A673 (cell line): ENCODE results near the gene KLHL10. TPM values are rescaled to one million over a fixed set of nuclear protein-coding genes. Genes with fewer than 3 reads are reported as not detected.

Experiments
- BruUV-seq: library from RNA; stranded (reverse); fragments of 400-500 nt; replicated peaks from 2 replicates; lab custom pipeline; 2021; lab: Mats Ljungman, UMichigan
- CTCF ChIA-PET: fragments of 300-600 bp; sonication (Branson Sonifier 250); formaldehyde crosslinking; loops from one replicate; lab custom pipeline; 2022; ENCODE audit warnings: antibody characterized with exemption; lab: Charles Lee
- POLR2A ChIA-PET: fragments of 300-600 bp; sonication (Branson Sonifier 250); formaldehyde crosslinking; loops from one replicate; lab custom pipeline; 2022; ENCODE audit warnings: antibody characterized with exemption; ENCODE audit not compliant: low non-redundant PET; lab: Charles Lee
- DNase-seq: peaks from one replicate; pipeline ENCODE4 v3.0.0-alpha.2; 2015; ENCODE audit warnings: low spot score
- H3K27ac ChIP-seq: fragments of 200-600 bp; sonication (generic); 2 replicates; pipeline ENCODE4 v1.5.1; 2016; ENCODE audit warnings: mixed run types, low read depth, mild to moderate bottlenecking, mixed read lengths, antibody characterized with exemption, low read length; ENCODE audit not compliant: poor library complexity, severe bottlenecking
- H3K27me3 ChIP-seq: fragments of 200-600 bp; sonication (generic); replicated peaks from 2 replicates; pipeline ENCODE4 v1.6.1; 2017; ENCODE audit warnings: mixed run types, low read depth, mild to moderate bottlenecking, mixed read lengths, antibody characterized with exemption, low read length; ENCODE audit not compliant: insufficient read depth, poor library complexity
- H3K36me3 ChIP-seq: fragments of 200-600 bp; sonication (generic); 2 replicates; pipeline ENCODE4 v1.6.1; 2016; ENCODE audit warnings: mixed run types, mild to moderate bottlenecking, mixed read lengths, antibody characterized with exemption, low read length; ENCODE audit not compliant: insufficient read depth, poor library complexity, severe bottlenecking
- H3K4me1 ChIP-seq: fragments of 200-600 bp; sonication (generic); 2 replicates; pipeline ENCODE4 v1.6.1; 2017; ENCODE audit warnings: mixed run types, mild to moderate bottlenecking, mixed read lengths, antibody characterized with exemption, low read length; ENCODE audit not compliant: insufficient read depth, poor library complexity, severe bottlenecking
- H3K4me3 ChIP-seq: fragments of 200-600 bp; sonication (generic); 2 replicates; pipeline ENCODE4 v1.5.1; 2016; ENCODE audit warnings: low read depth, mixed run types, mild to moderate bottlenecking, mixed read lengths, low read length; ENCODE audit not compliant: poor library complexity, severe bottlenecking
- H3K9me3 ChIP-seq: fragments of 200-600 bp; sonication (generic); 2 replicates; pipeline ENCODE4 v1.6.1; 2016; ENCODE audit warnings: mixed run types, low read depth, mild to moderate bottlenecking, mixed read lengths, antibody characterized with exemption, low read length; ENCODE audit not compliant: poor library complexity, severe bottlenecking
- EZH2 ChIP-seq: fragments of 200-600 bp; sonication (generic); IDR thresholded peaks from 2 replicates; pipeline ENCODE4 v1.6.1; 2017; ENCODE audit warnings: borderline replicate concordance, low read depth, mild to moderate bottlenecking, mixed read lengths, antibody characterized with exemption, low read length; ENCODE audit not compliant: poor library complexity, severe bottlenecking
- intact Hi-C: fragments of 100-400 bp; cut with micrococcal nuclease; formaldehyde crosslinking; loops from one replicate; pipeline ENCODE4 v1.10.0; 2022; ENCODE audit not compliant: unreplicated experiment
- total RNA-seq: library from RNA; stranded (reverse); gene quantifications from 2 replicates; pipeline ENCODE4 v1.2.3, GENCODE V29; 2021
- TF ChIP-seq, protein P1 (sequence below): fragments of 300-800, 200-600 bp; sonication (generic); conservative IDR thresholded peaks from 2 replicates; pipeline ENCODE4 v1.5.1; 2017; ENCODE audit warnings: low read depth, mild to moderate bottlenecking, antibody characterized with exemption, low read length, moderate library complexity, mixed read lengths

The KLHL10 gene
- total RNA-seq, 1 experiment from 2014 or later, result not detected

DNA sequence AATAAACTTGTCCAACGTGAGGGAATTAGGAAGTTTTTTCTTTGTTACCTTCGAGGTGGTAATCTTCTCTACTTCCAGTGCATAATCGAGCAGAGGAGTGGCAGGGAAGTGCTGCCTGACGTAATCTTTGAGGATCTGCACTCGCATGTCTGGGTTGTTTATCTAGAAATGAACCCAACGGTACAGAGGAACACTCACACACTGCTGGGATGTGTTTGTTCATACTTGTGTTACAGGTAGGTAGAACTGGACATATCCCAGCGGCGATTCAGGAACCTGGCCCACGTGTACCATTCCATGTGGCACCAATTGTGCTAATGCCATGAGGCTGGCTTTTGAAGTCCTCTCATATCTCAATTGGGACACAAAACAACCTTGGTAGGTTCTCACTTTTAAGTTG is 31.8 kb downstream of the KLHL10 start:
- TF ChIP-seq, protein P1, sequence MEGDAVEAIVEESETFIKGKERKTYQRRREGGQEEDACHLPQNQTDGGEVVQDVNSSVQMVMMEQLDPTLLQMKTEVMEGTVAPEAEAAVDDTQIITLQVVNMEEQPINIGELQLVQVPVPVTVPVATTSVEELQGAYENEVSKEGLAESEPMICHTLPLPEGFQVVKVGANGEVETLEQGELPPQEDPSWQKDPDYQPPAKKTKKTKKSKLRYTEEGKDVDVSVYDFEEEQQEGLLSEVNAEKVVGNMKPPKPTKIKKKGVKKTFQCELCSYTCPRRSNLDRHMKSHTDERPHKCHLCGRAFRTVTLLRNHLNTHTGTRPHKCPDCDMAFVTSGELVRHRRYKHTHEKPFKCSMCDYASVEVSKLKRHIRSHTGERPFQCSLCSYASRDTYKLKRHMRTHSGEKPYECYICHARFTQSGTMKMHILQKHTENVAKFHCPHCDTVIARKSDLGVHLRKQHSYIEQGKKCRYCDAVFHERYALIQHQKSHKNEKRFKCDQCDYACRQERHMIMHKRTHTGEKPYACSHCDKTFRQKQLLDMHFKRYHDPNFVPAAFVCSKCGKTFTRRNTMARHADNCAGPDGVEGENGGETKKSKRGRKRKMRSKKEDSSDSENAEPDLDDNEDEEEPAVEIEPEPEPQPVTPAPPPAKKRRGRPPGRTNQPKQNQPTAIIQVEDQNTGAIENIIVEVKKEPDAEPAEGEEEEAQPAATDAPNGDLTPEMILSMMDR, result no peak
- TF ChIP-seq EZH2, result no peak
- Histone ChIP-seq H3K4me3 (no peak overlapping the region), H3K27me3 (no peaks in the 10 kb centered on the region), H3K9me3 (no peaks in the 10 kb centered on the region), H3K36me3 (peaks cover 54% of the 10 kb centered on the region), H3K4me1 (no peaks in the 10 kb centered on the region), H3K27ac (no peak overlapping the region)
- DNase-seq, result no peak
- BruUV-seq, result no TSS peak
- POLR2A ChIA-PET, result no interaction called here
- intact Hi-C loops, result no loop called here
- CTCF ChIA-PET, result no interaction called here

DNA sequence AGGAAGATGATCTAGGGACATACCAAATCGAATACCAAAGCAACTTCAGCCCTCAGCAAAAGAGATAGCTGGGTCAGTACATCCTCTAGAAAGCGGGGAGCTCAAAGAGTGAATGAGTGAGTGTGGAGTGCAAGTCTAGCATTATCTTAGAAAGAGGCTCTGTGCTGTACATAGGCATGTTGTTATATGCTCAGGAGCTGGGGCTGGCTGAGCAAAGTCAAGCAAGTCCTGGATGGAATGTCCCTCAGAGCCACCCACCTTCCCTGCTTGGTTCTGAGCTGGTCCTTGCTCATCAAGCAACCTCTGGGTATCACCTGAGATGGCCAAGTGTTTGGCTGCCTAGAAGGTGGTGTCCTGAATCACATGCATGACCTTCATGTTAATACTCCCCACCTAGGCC is 32.5 kb downstream of the KLHL10 start:
- Histone ChIP-seq H3K36me3 (peaks cover 54% of the 10 kb centered on the region), H3K27ac (no peak overlapping the region), H3K27me3 (no peaks in the 10 kb centered on the region), H3K4me1 (no peaks in the 10 kb centered on the region), H3K9me3 (no peaks in the 10 kb centered on the region), H3K4me3 (no peak overlapping the region)
- TF ChIP-seq, protein P1, result no peak
- no peak for TF ChIP-seq EZH2
- no TSS peak for BruUV-seq
- DNase-seq, result no peak
- CTCF ChIA-PET, result no interaction called here
- POLR2A ChIA-PET, result no interaction called here
- intact Hi-C loops, result no loop called here

DNA sequence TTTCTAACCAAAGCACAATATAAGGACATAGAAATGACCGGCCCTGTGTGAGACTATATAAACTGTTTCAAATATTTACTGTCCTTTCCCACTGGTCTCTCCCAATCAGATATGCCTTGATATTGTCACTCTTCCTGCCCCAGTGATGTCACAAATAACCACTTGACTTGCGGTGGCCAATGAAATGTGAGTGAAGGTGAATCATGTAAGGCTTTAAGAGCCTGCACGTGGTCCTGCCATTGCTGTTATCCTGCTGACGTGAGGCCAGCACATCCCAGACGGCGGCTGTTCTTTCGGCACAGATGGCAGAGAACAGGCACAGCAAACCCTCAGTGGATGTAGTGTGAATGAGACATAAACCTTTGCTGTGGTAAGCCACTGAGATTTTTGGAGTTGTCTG is 33.0 kb downstream of the KLHL10 start:
- peaks cover 54% of the 10 kb centered on the region for H3K36me3 ChIP-seq
- POLR2A ChIA-PET, result no interaction called here
- no peak for TF ChIP-seq EZH2
- TF ChIP-seq, protein P1, result no peak

More for the DNA sequence above, 33.0 kb downstream of the KLHL10 start:
- CTCF ChIA-PET, result no interaction called here
- no peak overlapping the region for H3K27ac ChIP-seq
- H3K4me3 ChIP-seq, result no peak overlapping the region
- H3K9me3 ChIP-seq, result no peaks in the 10 kb centered on the region
- no TSS peak for BruUV-seq
- no peaks in the 10 kb centered on the region for H3K4me1 ChIP-seq
- DNase-seq, result no peak
- intact Hi-C loops, result no loop called here
- H3K27me3 ChIP-seq, result no peaks in the 10 kb centered on the region
